PC-3 (cell line): ENCODE measurements around the gene PDIA6. TPM values are rescaled to one million over a fixed set of nuclear protein-coding genes. Genes with fewer than 3 reads are reported as not detected.

Source experiments
- ATAC-seq: fragments of 200-7000 bp; cut with Tn5 transposase; 2 replicates; pipeline ENCODE4 v1.9.1; 2020; ENCODE audit warnings: mild to moderate bottlenecking, moderate library complexity
- Bru-seq: library from RNA; stranded (reverse); fragments of 400-500 nt; gene quantifications from one replicate; lab custom pipeline; 2021; lab: Mats Ljungman, UMichigan
- BruChase-seq, 2 experiments: library from RNA; stranded (reverse); fragments of 400-500 nt; gene quantifications; one replicate each; lab custom pipeline; 2021; lab: Mats Ljungman, UMichigan
- BruUV-seq: library from RNA; stranded (reverse); fragments of 400-500 nt; replicated peaks from 2 replicates; lab custom pipeline; 2021; lab: Mats Ljungman, UMichigan
- CTCF ChIA-PET: fragments of 300-600 bp; sonication (Branson Sonifier 250); formaldehyde crosslinking; loops from one replicate; lab custom pipeline; 2022; ENCODE audit warnings: antibody characterized with exemption; lab: Charles Lee
- POLR2A ChIA-PET: fragments of 300-600 bp; sonication (Branson Sonifier 250); formaldehyde crosslinking; loops from one replicate; lab custom pipeline; 2022; ENCODE audit warnings: antibody characterized with exemption; ENCODE audit not compliant: unreplicated experiment; lab: Charles Lee
- DNase-seq: peaks from one replicate; pipeline ENCODE4 v3.0.0-alpha.2; 2015
- H2AFZ ChIP-seq: fragments of 300-600 bp; sonication (generic); 2 replicates; pipeline ENCODE4 v1.6.0; 2016; ENCODE audit warnings: antibody characterized with exemption, low read length
- H3F3A ChIP-seq: fragments of 300-600 bp; sonication (generic); one replicate; pipeline ENCODE4 v1.6.0; 2017; ENCODE audit warnings: antibody characterized with exemption, low read length, control low read depth, mild to moderate bottlenecking; ENCODE audit not compliant: unreplicated experiment
- H3K27ac ChIP-seq: fragments of 300-600 bp; sonication (generic); 2 replicates; pipeline ENCODE4 v1.5.1; 2016; ENCODE audit warnings: mild to moderate bottlenecking, low read length
- H3K27me3 ChIP-seq: fragments of 300-600 bp; sonication (generic); 2 replicates; pipeline ENCODE4 v1.6.1; 2016; ENCODE audit warnings: low read length, mixed read lengths
- H3K36me3 ChIP-seq: fragments of 300-600 bp; sonication (generic); 2 replicates; pipeline ENCODE4 v1.6.1; 2016; ENCODE audit warnings: low read depth, mixed run types, low read length, mixed read lengths
- H3K4me1 ChIP-seq: fragments of 300-600 bp; sonication (generic); 2 replicates; pipeline ENCODE4 v1.5.1; 2016; ENCODE audit warnings: low read length; ENCODE audit not compliant: insufficient read depth
- H3K4me2 ChIP-seq: fragments of 300-600 bp; sonication (generic); 2 replicates; pipeline ENCODE4 v1.6.0; 2016; ENCODE audit warnings: low read length
- H3K4me3 ChIP-seq: fragments of 300-600 bp; sonication (generic); 2 replicates; pipeline ENCODE4 v1.5.1; 2016; ENCODE audit warnings: mild to moderate bottlenecking, low read length, mixed read lengths
- H3K79me2 ChIP-seq: fragments of 300-600 bp; sonication (generic); 2 replicates; pipeline ENCODE4 v1.6.1; 2017; ENCODE audit warnings: low read length, mixed read lengths
- H3K9ac ChIP-seq: fragments of 300-600 bp; sonication (generic); 2 replicates; pipeline ENCODE4 v1.6.0; 2016; ENCODE audit warnings: mild to moderate bottlenecking, low read length
- H3K9me2 ChIP-seq: fragments of 300-600 bp; sonication (generic); replicated peaks from 2 replicates; pipeline ENCODE4 v1.6.1; 2016; ENCODE audit warnings: mixed run types, low read length, mixed read lengths
- H3K9me3 ChIP-seq: fragments of 300-600 bp; sonication (generic); 2 replicates; pipeline ENCODE4 v1.6.1; 2016; ENCODE audit warnings: low read length, mixed read lengths
- H4K20me1 ChIP-seq: fragments of 300-600 bp; sonication (generic); 2 replicates; pipeline ENCODE4 v1.6.1; 2016; ENCODE audit warnings: low read length, mixed read lengths
- EZH2 ChIP-seq: fragments of 300-600 bp; sonication (generic); IDR thresholded peaks from one replicate; pipeline ENCODE4 v1.6.1; 2017; ENCODE audit warnings: antibody characterized with exemption, mild to moderate bottlenecking, low read length; ENCODE audit not compliant: unreplicated experiment
- EZH2phosphoT487 ChIP-seq: fragments of 300-600 bp; sonication (generic); IDR thresholded peaks from 2 replicates; pipeline ENCODE4 v1.6.1; 2018; ENCODE audit warnings: mild to moderate bottlenecking, antibody characterized with exemption, low read length, borderline replicate concordance
- intact Hi-C: fragments of 100-400 bp; cut with micrococcal nuclease; formaldehyde crosslinking; loops from 2 replicates; pipeline ENCODE4 v1.9.0; 2023
- long read RNA-seq: library from polyadenylated mRNA; unstranded; transcript quantifications from one replicate; pipeline ENCODE4 v2.0.0, GENCODE V29; 2021; ENCODE audit not compliant: unreplicated experiment
- total RNA-seq: library from RNA; depleted of rRNA; stranded (reverse); fragments of >200 nt; gene quantifications from 2 replicates; pipeline ENCODE4 v1.2.3, GENCODE V29; 2014; rRNA removed
- TF ChIP-seq, protein P1 (sequence below): fragments of 300-600 bp; sonication (generic); conservative IDR thresholded peaks from 2 replicates; pipeline ENCODE4 v1.5.1; 2017; ENCODE audit warnings: antibody characterized with exemption, low read depth, mild to moderate bottlenecking, low read length

The PDIA6 gene, protein sequence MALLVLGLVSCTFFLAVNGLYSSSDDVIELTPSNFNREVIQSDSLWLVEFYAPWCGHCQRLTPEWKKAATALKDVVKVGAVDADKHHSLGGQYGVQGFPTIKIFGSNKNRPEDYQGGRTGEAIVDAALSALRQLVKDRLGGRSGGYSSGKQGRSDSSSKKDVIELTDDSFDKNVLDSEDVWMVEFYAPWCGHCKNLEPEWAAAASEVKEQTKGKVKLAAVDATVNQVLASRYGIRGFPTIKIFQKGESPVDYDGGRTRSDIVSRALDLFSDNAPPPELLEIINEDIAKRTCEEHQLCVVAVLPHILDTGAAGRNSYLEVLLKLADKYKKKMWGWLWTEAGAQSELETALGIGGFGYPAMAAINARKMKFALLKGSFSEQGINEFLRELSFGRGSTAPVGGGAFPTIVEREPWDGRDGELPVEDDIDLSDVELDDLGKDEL
- total RNA-seq (350 and 351 TPM in 2 replicates), Bru-seq, nascent RNA (percentile 97 among the genes with signal in this experiment), BruChase-seq, experiment 1, labeled RNA remaining after a 6-hour chase (percentile 96 among the genes with signal in this experiment), BruChase-seq, experiment 2, labeled RNA remaining after a 2-hour chase (percentile 90 among the genes with signal in this experiment)
- long read RNA-seq, transcript PDIA6-201 (13 exons, 2,338 nt), result major isoform, 4,464 of 4,774 reads
- long read RNA-seq, transcript PDIA6-207 (14 exons, 2,509 nt), result minor isoform, 6 of 4,774 reads
- long read RNA-seq, partial matches to known transcripts, result 163 of 4,774 reads
- long read RNA-seq, other reads (novel, unspliced or antisense), result 141 of 4,774 reads

- ATAC-seq (peak; percentile 94), DNase-seq (peak; percentile 97)
- peaks cover 43% of the 10 kb centered on the region for H4K20me1 ChIP-seq
- H3K9ac ChIP-seq, result peak within 1 kb of the TSS; percentile 97
- ChIA-PET CTCF (interaction anchor here (0.5 to 0.6 kb wide), 2 partner anchors 26 to 320 kb away, joined by 3 to 4 read pairs; no protein-coding TSS in a partner anchor), POLR2A (interaction anchor here (0.5 to 0.7 kb wide), 2 partner anchors 14 to 1257 kb away, joined by 4 to 5 read pairs; partner anchors contain the start of gene ADAM17)
- peaks cover 22% of the 10 kb centered on the region for H3K4me1 ChIP-seq
- no peaks in the 10 kb centered on the region for H3K9me3 ChIP-seq
- TF ChIP-seq EZH2phosphoT487 (no peak), EZH2 (no peak)
- TF ChIP-seq, protein P1, sequence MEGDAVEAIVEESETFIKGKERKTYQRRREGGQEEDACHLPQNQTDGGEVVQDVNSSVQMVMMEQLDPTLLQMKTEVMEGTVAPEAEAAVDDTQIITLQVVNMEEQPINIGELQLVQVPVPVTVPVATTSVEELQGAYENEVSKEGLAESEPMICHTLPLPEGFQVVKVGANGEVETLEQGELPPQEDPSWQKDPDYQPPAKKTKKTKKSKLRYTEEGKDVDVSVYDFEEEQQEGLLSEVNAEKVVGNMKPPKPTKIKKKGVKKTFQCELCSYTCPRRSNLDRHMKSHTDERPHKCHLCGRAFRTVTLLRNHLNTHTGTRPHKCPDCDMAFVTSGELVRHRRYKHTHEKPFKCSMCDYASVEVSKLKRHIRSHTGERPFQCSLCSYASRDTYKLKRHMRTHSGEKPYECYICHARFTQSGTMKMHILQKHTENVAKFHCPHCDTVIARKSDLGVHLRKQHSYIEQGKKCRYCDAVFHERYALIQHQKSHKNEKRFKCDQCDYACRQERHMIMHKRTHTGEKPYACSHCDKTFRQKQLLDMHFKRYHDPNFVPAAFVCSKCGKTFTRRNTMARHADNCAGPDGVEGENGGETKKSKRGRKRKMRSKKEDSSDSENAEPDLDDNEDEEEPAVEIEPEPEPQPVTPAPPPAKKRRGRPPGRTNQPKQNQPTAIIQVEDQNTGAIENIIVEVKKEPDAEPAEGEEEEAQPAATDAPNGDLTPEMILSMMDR, result no peak
- intact Hi-C loops, result loop anchor here (10.0 kb wide), 1 partner anchor 98 kb away; no protein-coding TSS in a partner anchor
- peak within 1 kb of the TSS; percentile 78 for H3K4me3 ChIP-seq
- H3K4me2 ChIP-seq, result peak within 1 kb of the TSS; percentile 95
- H3K79me2 ChIP-seq, result peaks cover 50% of the 10 kb centered on the region
- peak within 1 kb of the TSS; percentile 96 for H2AFZ ChIP-seq
- no peaks in the 10 kb centered on the region for H3K9me2 ChIP-seq
- no peaks in the 10 kb centered on the region for H3F3A ChIP-seq
- H3K27ac ChIP-seq, result peak within 1 kb of the TSS; percentile 64
- H3K36me3 ChIP-seq, result peaks cover 20% of the 10 kb centered on the region; the same call in 1 of the 2 replicates
- H3K27me3 ChIP-seq, result no peaks in the 10 kb centered on the region
- no TSS peak for BruUV-seq
Measured at GRCh38 chr2:10812362-10813162, at the start of gene PDIA6. Gene PDIA6 (minus strand): TSS chr2:10812785. CDS start chr2:10812696, 89 bp downstream.

GRCh38 chr2:10862330-10862729 lies 49.7 kb upstream of the PDIA6 start:
- DNase-seq (no peak), ATAC-seq (no peak)
- Histone ChIP-seq H3K9me3 (no peaks in the 10 kb centered on the region), H4K20me1 (no peaks in the 10 kb centered on the region), H3K4me1 (no peaks in the 10 kb centered on the region), H3K27me3 (peaks cover 58% of the 10 kb centered on the region), H3K9me2 (no peaks in the 10 kb centered on the region), H3K79me2 (no peaks in the 10 kb centered on the region), H2AFZ (no peak overlapping the region), H3K4me3 (no peak overlapping the region), H3K27ac (no peak overlapping the region), H3F3A (no peaks in the 10 kb centered on the region), H3K36me3 (no peaks in the 10 kb centered on the region), H3K4me2 (no peak overlapping the region), H3K9ac (no peak overlapping the region)
- ChIA-PET POLR2A (no interaction called here), CTCF (no interaction called here)
- no TSS peak for BruUV-seq
- intact Hi-C loops, result no loop called here
- TF ChIP-seq EZH2 (no peak), EZH2phosphoT487 (no peak)
- TF ChIP-seq, protein P1, result no peak
